Measurements from ENCODE around the gene AKR1C3.

DNA sequence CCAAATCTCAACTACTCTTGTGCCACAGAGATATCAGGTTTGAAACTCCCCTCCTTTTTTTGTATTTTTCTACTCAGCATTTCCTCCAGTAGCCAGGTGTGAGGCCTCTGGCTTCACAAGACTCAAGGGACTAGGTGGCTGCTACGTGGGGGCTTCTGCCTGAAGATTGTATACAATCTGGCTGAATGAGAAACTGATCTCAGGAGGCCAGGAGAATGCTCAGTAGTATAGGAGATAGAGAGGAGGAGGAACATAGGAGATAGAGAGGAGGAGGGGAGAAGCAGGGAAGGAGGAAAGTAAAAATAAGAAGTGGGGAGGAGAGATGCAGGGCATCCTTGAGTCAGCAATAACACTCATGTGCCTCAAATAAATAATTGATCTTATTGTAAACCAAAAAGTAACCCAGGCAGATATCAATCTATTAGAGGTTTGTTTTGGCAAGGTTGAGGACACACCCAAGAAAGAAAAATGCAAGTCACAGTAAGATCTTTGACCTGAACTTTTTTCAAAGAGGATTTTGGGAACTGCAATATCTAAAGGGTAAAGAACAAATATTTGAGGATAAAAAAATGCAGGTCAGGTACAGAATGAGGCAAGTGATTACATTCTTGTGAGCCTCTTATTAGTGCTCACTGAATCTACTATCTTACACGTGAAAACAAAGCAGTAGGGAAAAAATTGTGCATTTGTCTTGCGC, 53.9 kb downstream of the AKR1C3 start:
- TF ChIP-seq POLR2A (IDR thresholded peaks at IDR 0.05; ENCODE audit: low read length) (no peak), GATA1 (IDR thresholded peaks at IDR 0.05; ENCODE audit: low read depth, low read length) (no peak)
